GM18502 (cell line): Measurements from ENCODE around the gene LILRB2.
"Not testable (repeated sequence)": the region's sequence is repeated elsewhere in the genome, so short reads cannot be mapped to it uniquely, and the experiment has no call there.

Experiments used
- ATAC-seq: cut with Tn5 transposase; IDR thresholded peaks from one replicate; pipeline ENCODE4 v1.9.1; 2021; ENCODE audit warnings: mild to moderate bottlenecking; ENCODE audit not compliant: unreplicated experiment, poor library complexity

LILRB2 gene

DNA sequence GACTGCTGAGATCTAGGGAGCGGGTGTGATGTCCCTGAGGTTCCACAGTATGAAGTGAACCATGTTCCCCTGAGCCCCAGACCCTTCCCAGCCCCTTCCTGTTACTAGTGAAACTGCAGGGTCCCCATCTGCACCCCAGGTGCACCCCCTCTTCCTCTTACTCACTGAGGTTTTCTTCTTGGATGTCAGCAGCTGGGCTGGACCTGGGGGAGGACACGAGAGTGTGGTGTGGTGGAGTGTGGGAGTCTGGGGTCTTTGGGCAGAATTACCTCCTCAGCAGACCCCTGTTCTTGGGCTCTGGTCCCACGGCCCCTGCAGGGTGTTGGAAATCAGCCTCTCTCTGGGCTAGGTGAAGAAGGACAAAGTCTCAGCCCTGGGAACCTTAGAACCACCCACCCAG is 35.0 kb downstream of the LILRB2 start:
- no peak for ATAC-seq

DNA sequence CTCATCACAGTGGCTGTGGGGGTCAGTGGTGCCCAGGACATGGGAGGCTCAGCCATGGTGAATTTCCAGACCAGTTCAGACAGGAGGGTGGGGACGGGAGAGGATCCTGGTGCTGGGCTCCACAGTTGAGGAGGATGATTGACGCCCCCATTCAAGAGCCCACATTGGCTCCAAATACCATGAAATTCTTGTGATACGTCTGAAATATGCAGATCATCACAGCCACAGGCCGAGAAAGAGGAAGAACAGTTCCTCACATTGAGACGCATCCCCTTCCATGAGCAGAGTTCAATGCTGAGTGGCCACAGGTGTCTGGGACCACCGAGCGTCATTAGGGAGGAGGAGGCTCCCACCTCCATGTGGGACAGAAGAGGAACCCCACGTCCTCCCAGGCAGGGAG is 37.1 kb downstream of the LILRB2 start:
- not testable (repeated sequence) for ATAC-seq

DNA sequence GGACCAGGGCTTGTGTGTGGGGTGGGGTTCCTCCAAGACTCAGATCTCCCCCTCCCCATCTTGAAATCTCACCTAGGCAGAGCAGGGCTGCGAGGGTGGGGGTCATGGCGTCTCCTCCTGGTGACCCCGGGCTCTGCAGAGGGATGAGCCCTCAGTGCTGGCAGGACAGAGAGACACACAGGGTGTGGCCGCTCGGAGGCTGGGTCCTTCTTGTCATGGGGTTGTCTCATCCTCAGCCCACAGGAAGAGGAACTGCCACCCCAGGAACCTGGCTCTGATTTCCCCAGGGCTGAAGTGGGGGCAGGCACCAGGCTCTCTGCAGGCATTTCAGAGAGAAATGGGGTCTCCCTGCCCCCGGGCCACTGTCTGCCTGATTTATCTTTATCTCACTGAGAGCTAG is 38.3 kb downstream of the LILRB2 start, which contains the start of gene LILRA6:
Gene LILRA6, minus strand, starts transcription at position 145 of the 400 bp plus-strand sequence.
- ATAC-seq: not testable (repeated sequence)

DNA sequence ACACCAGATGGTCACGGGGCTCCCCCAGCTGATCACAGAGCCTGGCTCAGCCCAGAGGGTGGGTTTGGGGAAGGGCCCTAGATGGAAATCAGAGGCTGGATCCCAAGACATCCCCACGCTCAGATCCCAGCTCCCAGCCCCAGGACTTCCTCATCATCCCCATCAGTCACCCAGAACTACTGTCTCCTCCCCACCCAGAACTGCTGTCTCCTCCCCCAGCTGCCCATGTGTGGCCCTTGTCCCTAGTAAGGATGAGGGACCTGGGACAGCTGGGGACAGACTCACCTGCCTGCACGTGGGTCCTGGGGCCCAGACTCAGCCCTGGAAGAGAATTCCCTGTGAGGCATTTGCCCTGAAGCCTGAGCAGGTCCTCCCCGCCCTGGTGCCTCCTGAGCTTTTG is 38.7 kb downstream of the LILRB2 start:
- ATAC-seq: not testable (repeated sequence)

DNA sequence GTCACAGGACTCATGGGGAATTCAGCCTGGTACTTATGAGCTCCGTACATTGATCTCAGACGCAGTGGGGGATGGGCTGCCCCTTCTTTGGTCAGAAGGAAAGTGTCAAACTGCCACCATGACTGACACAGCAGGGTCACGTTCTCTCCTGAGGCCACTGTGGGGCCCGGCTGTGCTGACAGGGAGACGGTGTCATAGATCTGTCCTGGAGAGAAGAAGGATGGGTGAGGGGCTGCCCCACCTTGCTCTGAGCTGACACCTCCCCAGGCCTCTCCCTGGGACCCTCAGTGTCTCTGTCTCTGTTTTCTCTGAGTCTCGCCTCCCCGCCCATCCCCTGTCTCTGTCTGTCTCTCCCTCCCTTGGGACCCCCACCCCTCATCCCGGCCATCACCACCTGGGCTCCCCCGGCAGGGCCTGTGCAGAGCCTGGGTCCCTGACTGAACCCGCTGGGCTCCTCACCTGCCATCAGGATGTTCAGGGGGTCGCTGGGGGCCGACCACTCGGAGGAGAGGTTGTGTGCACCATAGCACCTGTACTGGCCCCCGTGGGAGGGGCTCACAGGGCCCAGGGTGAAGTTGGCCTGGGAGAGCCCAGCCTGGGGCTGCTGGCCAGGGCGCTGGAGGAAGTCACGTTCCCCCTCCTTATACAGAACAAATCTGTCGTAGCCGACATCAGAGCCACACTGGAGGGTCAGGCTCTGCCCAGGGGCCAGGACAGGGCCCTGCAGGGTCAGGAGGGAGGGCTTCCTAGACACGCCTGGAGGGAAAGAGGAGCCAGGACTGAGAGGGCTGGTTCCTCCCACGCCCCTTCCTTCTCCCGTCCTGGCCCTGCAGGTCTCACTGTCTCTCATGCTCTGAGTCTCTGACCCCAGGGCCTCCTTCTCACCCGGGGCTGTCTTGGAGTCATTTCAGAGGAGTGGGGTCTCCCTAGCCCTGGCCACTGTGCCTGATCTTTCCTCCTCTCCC is 40.3 kb downstream of the LILRB2 start:
- ATAC-seq: not testable (repeated sequence)

DNA sequence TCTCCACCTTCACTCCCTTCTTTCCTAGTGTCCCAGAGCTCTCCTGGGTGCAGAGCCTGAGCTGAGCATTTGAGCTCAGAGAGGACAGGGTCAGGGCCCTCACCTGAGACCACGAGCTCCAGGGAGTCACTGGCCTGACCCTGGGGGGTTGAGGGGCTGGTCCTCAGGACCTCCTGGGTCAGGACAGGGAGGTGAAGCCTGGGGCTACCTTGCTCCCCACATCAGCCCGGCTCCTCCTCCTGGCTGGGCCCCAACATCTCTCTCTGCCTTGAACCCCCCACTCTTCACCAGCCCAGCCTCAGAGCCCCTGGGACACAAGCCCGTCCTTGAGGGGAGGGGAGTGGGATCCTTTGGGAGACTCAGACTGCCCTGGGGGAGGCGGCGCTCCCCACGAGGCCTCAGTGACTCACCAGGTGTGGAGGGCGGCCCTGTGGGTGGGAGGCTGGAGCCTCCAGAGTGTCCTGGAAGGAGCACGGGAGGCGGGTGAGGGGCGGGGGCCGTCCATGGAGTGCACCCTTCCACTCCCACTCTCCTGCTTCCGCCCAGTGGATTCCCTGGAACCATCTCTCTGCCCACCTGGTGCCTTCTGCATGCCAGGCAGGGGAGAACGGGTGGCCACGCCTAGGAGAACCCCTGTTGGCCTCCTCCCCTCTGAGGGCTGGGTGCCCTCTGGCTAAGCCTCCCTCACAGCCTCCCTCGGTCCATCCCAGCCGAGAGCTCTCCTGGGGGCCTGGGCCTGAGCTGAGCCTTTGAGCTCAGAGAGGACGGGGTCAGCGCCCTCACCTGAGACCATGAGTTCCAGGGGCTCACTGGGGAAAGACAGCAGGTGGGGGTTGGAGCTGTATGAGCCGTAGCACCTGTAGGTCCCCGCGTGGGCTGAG is 41.2 kb downstream of the LILRB2 start:
- ATAC-seq: not testable (repeated sequence)

DNA sequence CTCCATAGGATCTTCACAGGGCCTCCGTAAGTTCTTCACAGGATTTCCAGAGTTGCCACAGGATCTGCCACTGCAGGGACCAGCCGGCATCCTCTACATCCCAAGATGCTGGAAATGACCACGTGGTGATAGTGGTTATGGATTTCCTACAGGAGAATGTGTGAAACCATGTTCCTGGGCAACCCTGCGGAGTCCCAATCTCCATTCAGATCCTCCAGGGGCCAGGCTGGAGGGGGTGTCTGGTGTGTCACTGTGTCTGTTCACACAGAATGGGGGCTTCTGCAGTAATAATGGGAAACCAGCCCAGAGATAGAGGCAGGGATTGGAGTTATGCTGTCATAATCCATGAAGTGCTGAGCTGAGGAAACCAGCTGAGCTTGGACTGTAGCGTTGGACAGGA is 47.0 kb downstream of the LILRB2 start:
- ATAC-seq: no peak

DNA sequence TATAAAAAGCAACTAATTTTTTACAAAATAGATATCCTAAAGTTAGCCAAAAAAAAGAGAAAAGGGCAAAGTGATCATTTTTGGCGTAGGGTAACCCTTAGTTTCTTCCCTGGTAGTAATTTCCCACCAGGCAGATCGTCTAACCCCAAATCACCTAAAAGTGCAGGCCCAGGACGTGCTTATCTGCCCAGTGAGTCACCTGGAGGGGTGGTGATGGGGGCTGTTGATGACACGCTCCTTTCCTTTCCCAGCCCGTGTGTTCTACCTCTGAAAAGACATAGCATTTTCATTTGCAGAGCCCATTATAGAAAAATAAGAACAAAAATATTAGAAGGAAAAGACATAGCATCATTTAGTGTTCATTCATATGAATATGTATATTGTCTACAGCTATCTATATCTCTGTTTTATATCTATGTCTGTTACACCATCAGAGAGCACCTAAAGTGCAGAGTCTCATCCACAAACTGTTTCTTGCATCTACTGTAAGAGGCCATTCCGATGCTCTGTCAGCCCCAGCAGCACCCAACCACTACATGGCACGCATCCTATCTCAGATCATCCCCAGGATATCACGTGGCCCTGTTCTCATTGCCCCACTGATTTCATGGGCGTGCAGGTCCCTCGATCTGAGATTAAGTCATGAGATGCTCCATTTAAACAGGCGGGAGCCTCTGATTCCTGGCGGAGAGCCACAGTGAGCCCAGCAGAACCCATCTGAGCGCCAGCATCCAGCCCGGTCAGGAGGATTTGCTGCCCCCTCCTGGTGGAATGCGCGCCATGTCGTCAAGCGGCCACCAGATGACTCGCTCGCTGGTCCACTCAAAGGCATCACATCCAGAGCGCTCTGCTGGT is 49.6 kb downstream of the LILRB2 start:
- no peak for ATAC-seq

DNA sequence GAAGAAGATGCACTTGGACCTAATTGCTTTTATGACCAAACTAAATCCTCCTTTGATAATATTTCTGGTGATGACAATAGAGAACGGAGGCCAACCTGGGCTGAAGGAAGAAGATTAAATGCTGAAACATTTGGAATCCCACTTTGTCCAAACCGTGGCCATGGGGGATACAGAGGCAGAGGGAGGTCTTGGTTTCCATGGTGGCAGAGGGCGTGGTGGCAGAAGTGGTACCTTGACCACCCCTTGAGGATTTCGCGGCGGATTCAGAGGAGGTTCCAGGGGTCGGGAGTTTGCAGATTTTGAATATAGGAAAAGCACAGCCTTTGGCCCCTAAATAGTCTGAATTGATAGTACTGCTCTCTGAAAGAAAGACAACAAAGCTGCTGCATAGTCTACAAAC is 50.9 kb downstream of the LILRB2 start:
- no peak for ATAC-seq

DNA sequence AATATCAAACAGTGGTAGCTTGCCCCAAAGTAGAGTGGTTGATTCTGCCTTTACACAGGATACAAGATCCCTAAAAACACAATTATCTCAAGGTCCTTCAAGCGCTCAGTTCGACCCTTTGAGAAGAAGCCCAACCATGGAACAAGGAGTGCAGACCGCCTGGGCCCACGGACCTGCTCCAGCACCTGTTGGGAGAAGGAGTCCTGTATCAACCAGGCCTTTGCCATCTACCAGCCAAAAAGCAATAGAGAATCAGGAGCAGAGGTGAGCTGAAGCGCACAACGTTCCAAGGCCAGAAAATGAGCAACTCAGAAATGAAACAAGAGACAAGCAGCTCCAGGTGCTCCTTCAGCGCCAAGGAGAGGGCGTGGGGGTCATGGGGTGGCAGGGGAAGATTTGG is 51.8 kb downstream of the LILRB2 start:
- no peak for ATAC-seq

DNA sequence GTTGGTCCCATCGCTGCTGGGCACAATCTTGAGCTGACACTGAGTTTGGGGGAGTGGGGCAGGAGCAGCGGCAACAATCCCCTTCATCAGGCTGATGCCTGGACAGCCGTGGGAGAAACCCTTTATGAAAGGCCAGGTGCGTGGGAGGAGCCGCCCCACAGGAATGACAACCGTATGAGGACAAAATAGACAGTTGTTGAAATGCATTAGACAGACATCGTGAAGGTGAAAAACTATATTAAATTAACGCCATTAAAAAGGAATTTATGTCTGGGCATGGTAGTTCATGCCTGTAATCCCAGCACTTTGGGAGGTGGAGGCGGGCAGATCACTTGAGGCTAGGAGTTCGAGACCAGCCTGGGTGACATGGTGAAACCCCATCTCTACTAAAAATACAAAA is 56.3 kb downstream of the LILRB2 start:
- not testable (repeated sequence) for ATAC-seq

DNA sequence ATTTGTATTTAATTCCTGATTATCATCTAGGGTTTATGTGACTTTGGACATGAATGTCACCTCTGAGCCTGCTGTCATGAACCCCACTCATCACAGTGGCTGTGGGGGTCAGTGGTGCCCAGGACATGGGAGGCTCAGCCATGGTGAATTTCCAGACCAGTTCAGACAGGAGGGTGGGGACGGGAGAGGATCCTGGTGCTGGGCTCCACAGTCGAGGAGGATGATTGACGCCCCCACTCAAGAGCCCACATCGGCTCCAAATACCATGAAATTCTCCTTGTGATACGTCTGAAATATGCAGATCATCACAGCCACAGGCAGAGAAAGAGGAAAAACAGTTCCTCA is 57.0 kb downstream of the LILRB2 start:
- ATAC-seq: not testable (repeated sequence)
